ENCODE data around the gene ERCC3.

GRCh38 chr2:127308586-127309138 is 14.7 kb upstream of the ERCC3 start:
- TF ChIP-seq CTCF (IDR thresholded peaks at IDR 0.05) (no peak), MYC (IDR thresholded peaks at IDR 0.05; ENCODE audit: borderline replicate concordance, low read length) (no peak), BHLHE40 (IDR thresholded peaks at IDR 0.05; ENCODE audit: low read depth, low read length) (no peak), PHF8 (IDR thresholded peaks at IDR 0.05; ENCODE audit: borderline replicate concordance, low read depth) (no peak), POLR2A (IDR thresholded peaks at IDR 0.05; ENCODE audit: low read length) (no peak), TFCP2L1 (CRISPR knock-in tag; IDR thresholded peaks at IDR 0.05) (no peak), JUNB (IDR thresholded peaks at IDR 0.05) (no peak), CEBPB (IDR thresholded peaks at IDR 0.05) (no peak), REST (IDR thresholded peaks at IDR 0.05) (no peak), NR3C1 (IDR thresholded peaks at IDR 0.05) (no peak), USF2 (IDR thresholded peaks at IDR 0.05) (no peak), JUN (IDR thresholded peaks at IDR 0.05) (no peak), RAD21 (conservative IDR thresholded peaks at IDR 0.05 in 1 of 2, IDR thresholded peaks at IDR 0.05 in 1 of 2) (no peak), RCOR1 (IDR thresholded peaks at IDR 0.05; ENCODE audit: low read depth, low read length) (no peak)

Measured in A549 (cell line).